ENCODE measurements around the gene AIP.
A peak's percentile ranks its signal among the peaks of the same experiment; 100 is the strongest.

AIP gene

GRCh38 chr11:67482827-67483798 is at the start of gene AIP:
AIP (plus strand) TSS chr11:67483026; CDS start chr11:67483159, 133 bp downstream.
- DNase-seq = peak; percentile 96

GRCh38 chr11:67433536-67434394 is 49.1 kb upstream of the AIP start:
- no peak for DNase-seq

GRCh38 chr11:67434395-67434881 is 48.4 kb upstream of the AIP start:
- DNase-seq = no peak

- DNase-seq = no peak
Observed at GRCh38 chr11:67435031-67435726, 47.6 kb upstream of the AIP start.

GRCh38 chr11:67435727-67436458 is 46.9 kb upstream of the AIP start:
- DNase-seq = no peak

GRCh38 chr11:67436459-67437081 is 46.3 kb upstream of the AIP start:
- peak; percentile 19 for DNase-seq

GRCh38 chr11:67437082-67437808 is 45.6 kb upstream of the AIP start, which contains the start of gene PTPRCAP:
PTPRCAP (minus strand) TSS chr11:67437682; CDS start chr11:67437619, 63 bp downstream.
- peak; percentile 77 for DNase-seq

GRCh38 chr11:67437809-67438157 is 45.0 kb upstream of the AIP start:
- no peak for DNase-seq

- DNase-seq = no peak
Observed at GRCh38 chr11:67438158-67438902, 44.5 kb upstream of the AIP start.

GRCh38 chr11:67439321-67440228 is 43.3 kb upstream of the AIP start:
- peak; percentile 42 for DNase-seq

- no peak for DNase-seq
Observed at GRCh38 chr11:67440229-67441097, 42.4 kb upstream of the AIP start.

- no peak for DNase-seq
Observed at GRCh38 chr11:67441098-67441563, 41.7 kb upstream of the AIP start.

- no peak for DNase-seq
Observed at GRCh38 chr11:67441731-67442351, 41.0 kb upstream of the AIP start.

- DNase-seq = no peak
Observed at GRCh38 chr11:67442504-67443404, 40.1 kb upstream of the AIP start.

- no peak for DNase-seq
Observed at GRCh38 chr11:67445515-67445914, 37.3 kb upstream of the AIP start.

- no peak for DNase-seq
Observed at GRCh38 chr11:67448220-67448609, 34.6 kb upstream of the AIP start.
